Natural killer cell (primary cell): ENCODE data around the gene PHF3. TPM values are rescaled to one million over a fixed set of nuclear protein-coding genes. Genes with fewer than 3 reads are reported as not detected.
A peak's percentile ranks its signal among the peaks of the same experiment; 100 is the strongest.

Experiments
- ATAC-seq, 3 donors: fragments of 150-1000 bp in 2 of 3; fragments of 200-7000 bp in 1 of 3; cut with Tn5 transposase; 1 replicate in 1 of 3; 2 replicates in 2 of 3; pipeline ENCODE4 v1.10.0; 2021; ENCODE audit warnings: mild to moderate bottlenecking in 2 of 3, moderate library complexity in 2 of 3
- DNase-seq, 2 donors: peaks; one replicate each; pipeline versions ENCODE4 v3.0.0 to v3.0.0-alpha.2; 2013 to 2021; ENCODE audit warnings: mixed read lengths in 1 of 2
- H3K27ac ChIP-seq: one replicate; pipeline ENCODE4 v1.5.1; 2013; ENCODE audit warnings: mild to moderate bottlenecking, low read length
- H3K27me3 ChIP-seq: one replicate; pipeline ENCODE4 v1.6.1; 2013; ENCODE audit warnings: low read length; ENCODE audit not compliant: control insufficient read depth, insufficient read depth
- H3K36me3 ChIP-seq: one replicate; pipeline ENCODE4 v1.6.1; 2013; ENCODE audit warnings: low read length; ENCODE audit not compliant: control insufficient read depth, insufficient read depth
- H3K4me1 ChIP-seq: one replicate; pipeline ENCODE4 v1.6.1; 2013; ENCODE audit warnings: low read length; ENCODE audit not compliant: control insufficient read depth, insufficient read depth
- H3K4me3 ChIP-seq: one replicate; pipeline ENCODE4 v1.5.1; 2013; ENCODE audit warnings: low read length
- H3K9me3 ChIP-seq: one replicate; pipeline ENCODE4 v1.6.1; 2013; ENCODE audit warnings: low read length; ENCODE audit not compliant: control insufficient read depth, insufficient read depth
- H3K27ac Mint-ChIP-seq, 2 donors: one replicate each; pipeline ENCODE4 v1.8.0; 2022; ENCODE audit warnings: mild to moderate bottlenecking in 2 of 2, mixed read lengths in 2 of 2, moderate library complexity in 1 of 2
- H3K27me3 Mint-ChIP-seq, 2 donors: one replicate each; pipeline ENCODE4 v1.8.0; 2022; ENCODE audit warnings: low read depth in 2 of 2, mixed read lengths in 2 of 2
- H3K36me3 Mint-ChIP-seq: one replicate; pipeline ENCODE4 v1.8.0; 2022; ENCODE audit warnings: mixed read lengths
- H3K4me1 Mint-ChIP-seq, 2 donors: one replicate each; pipeline ENCODE4 v1.8.0; 2022; ENCODE audit warnings: mixed read lengths in 2 of 2
- H3K4me3 Mint-ChIP-seq: one replicate; pipeline ENCODE4 v1.8.0; 2022; ENCODE audit warnings: mild to moderate bottlenecking, moderate library complexity, mixed read lengths
- H3K9me3 Mint-ChIP-seq, 2 donors: one replicate each; pipeline ENCODE4 v1.8.0; 2022; ENCODE audit warnings: mixed read lengths in 2 of 2
- CTCF ChIP-seq: fragments of 200-600 bp; IDR thresholded peaks from one replicate; pipeline ENCODE4 v1.8.0; 2022; ENCODE audit warnings: antibody characterized with exemption
- WGBS: methylation state at CpG from one replicate; pipeline ENCODE4 v1.1.7; 2013; ENCODE audit warnings: missing lambda C conversion rate; ENCODE audit not compliant: insufficient coverage; 5-methylcytosine and 5-hydroxymethylcytosine counted together
- intact Hi-C: fragments of 100-400 bp; cut with micrococcal nuclease; formaldehyde crosslinking; loops from one replicate; pipeline ENCODE4 v1.14.2; 2022
- total RNA-seq, 4 donors: library from RNA; stranded (reverse); fragments of 120-200 nt in 1 of 4; gene quantifications; one replicate each; pipeline versions ENCODE4 v1.2.3 to v1.2.4, GENCODE V29; 2013 to 2022

The PHF3 gene
- total RNA-seq, 3 donors from 2014 or later (not counting 1 experiment from before 2014, with no cell fraction given): 80.2 to 84.4 (median 84.0) TPM

GRCh38 chr6:63615590-63615989 is 20.0 kb upstream of the PHF3 start:
- no peak for TF ChIP-seq CTCF
- H3K4me3 Mint-ChIP-seq: no peak overlapping the region
- peaks cover 36 to 40% of the 10 kb centered on the region in 2 donors for H3K27me3 Mint-ChIP-seq
- no peaks in the 10 kb centered on the region for H3K36me3 Mint-ChIP-seq
- H3K9me3 Mint-ChIP-seq: no peaks in the 10 kb centered on the region
- DNase-seq (no peak), ATAC-seq (no peak)
- no peaks in the 10 kb centered on the region for H3K4me1 ChIP-seq
- no peaks in the 10 kb centered on the region for H3K27me3 ChIP-seq
- H3K4me1 Mint-ChIP-seq: no peaks in the 10 kb centered on the region
- no peak overlapping the region for H3K27ac ChIP-seq
- no peaks in the 10 kb centered on the region for H3K36me3 ChIP-seq
- intact Hi-C loops: no loop called here
- no peak overlapping the region for H3K4me3 ChIP-seq
- H3K27ac Mint-ChIP-seq: no peak overlapping the region
- WGBS: 93% methylated on average over 1 of the region's 1 CpG
- H3K9me3 ChIP-seq: no peaks in the 10 kb centered on the region

GRCh38 chr6:63624091-63624490 is 11.5 kb upstream of the PHF3 start:
- ATAC-seq: no peak
- Mint-ChIP-seq H3K27me3 (peaks cover 16 to 19% of the 10 kb centered on the region in 2 donors), H3K4me3 (no peak overlapping the region), H3K9me3 (no peaks in the 10 kb centered on the region), H3K4me1 (no peaks in the 10 kb centered on the region), H3K27ac (no peak overlapping the region), H3K36me3 (no peaks in the 10 kb centered on the region)
- no peak overlapping the region for H3K27ac ChIP-seq
- no peak for TF ChIP-seq CTCF
- H3K9me3 ChIP-seq: no peaks in the 10 kb centered on the region
- H3K27me3 ChIP-seq: no peaks in the 10 kb centered on the region
- H3K4me3 ChIP-seq: no peak overlapping the region
- no peaks in the 10 kb centered on the region for H3K36me3 ChIP-seq
- H3K4me1 ChIP-seq: no peaks in the 10 kb centered on the region
- DNase-seq: no peak
- intact Hi-C loops: no loop called here
- WGBS: 95% methylated on average over 2 of the region's 2 CpGs

- Histone ChIP-seq H3K9me3 (no peaks in the 10 kb centered on the region), H3K36me3 (no peaks in the 10 kb centered on the region), H3K27ac (no peak overlapping the region), H3K27me3 (no peaks in the 10 kb centered on the region), H3K4me1 (peaks cover 7% of the 10 kb centered on the region), H3K4me3 (no peak overlapping the region)
- H3K27me3 Mint-ChIP-seq: peaks cover 13 to 21% of the 10 kb centered on the region in 2 donors
- peaks cover 6 to 11% of the 10 kb centered on the region in 2 donors for H3K4me1 Mint-ChIP-seq
- 100% methylated on average over 1 of the region's 1 CpG for WGBS
- intact Hi-C loops: no loop called here
- H3K9me3 Mint-ChIP-seq: no peaks in the 10 kb centered on the region
- TF ChIP-seq CTCF: no peak
- DNase-seq (no peak), ATAC-seq (no peak)
- H3K4me3 Mint-ChIP-seq: no peak overlapping the region
- H3K36me3 Mint-ChIP-seq: no peaks in the 10 kb centered on the region
- H3K27ac Mint-ChIP-seq: no peak overlapping the region
Observed at GRCh38 chr6:63630466-63630865, 5.1 kb upstream of the PHF3 start.

- Mint-ChIP-seq H3K4me1 (peaks cover 36 to 44% of the 10 kb centered on the region in 2 donors), H3K27ac (peak overlapping the region; percentile 96 to 98), H3K27me3 (peaks cover 7 to 13% of the 10 kb centered on the region in 2 donors), H3K9me3 (no peaks in the 10 kb centered on the region), H3K4me3 (peak overlapping the region; percentile 99), H3K36me3 (no peaks in the 10 kb centered on the region)
- ATAC-seq (no peak), DNase-seq (peak in 1 of 2 donors; percentile 26)
- Histone ChIP-seq H3K27ac (no peak overlapping the region), H3K9me3 (no peaks in the 10 kb centered on the region), H3K36me3 (no peaks in the 10 kb centered on the region), H3K4me3 (no peak overlapping the region), H3K4me1 (peaks cover 7% of the 10 kb centered on the region), H3K27me3 (no peaks in the 10 kb centered on the region)
- 75% methylated on average over 1 of the region's 2 CpGs for WGBS
- TF ChIP-seq CTCF: no peak
- intact Hi-C loops: loop anchor here (1.0 to 5.0 kb wide), 2 partner anchors 48 to 62 kb away; partner anchors contain the start of genes LOC128125822 and PTP4A1
Observed at GRCh38 chr6:63634630-63635029, 972 bp upstream of the PHF3 start.
